T-helper 17 cell (primary cell): ENCODE results near the gene CCND2. TPM values are rescaled to one million over a fixed set of nuclear protein-coding genes. Genes with fewer than 3 reads are reported as not detected.

Experiments
- ATAC-seq: fragments of 150-1000 bp; cut with Tn5 transposase; 2 replicates; pipeline ENCODE4 v1.10.0; 2021; ENCODE audit warnings: mild to moderate bottlenecking, moderate library complexity
- DNase-seq, 3 donors: peaks; one replicate each; pipeline versions ENCODE4 v3.0.0 to v3.0.0-alpha.2; 2020 to 2021
- H3K9me3 ChIP-seq: one replicate; pipeline ENCODE4 v1.7.0; 2013; ENCODE audit warnings: low read length, mild to moderate bottlenecking; ENCODE audit not compliant: control insufficient read depth, poor library complexity, severe bottlenecking
- H3K27ac Mint-ChIP-seq: one replicate; pipeline ENCODE4 v1.8.0; 2022; ENCODE audit warnings: mild to moderate bottlenecking, moderate library complexity, mixed read lengths
- H3K27me3 Mint-ChIP-seq: one replicate; pipeline ENCODE4 v1.8.0; 2022; ENCODE audit warnings: mixed read lengths
- H3K36me3 Mint-ChIP-seq: one replicate; pipeline ENCODE4 v1.8.0; 2022; ENCODE audit warnings: low read depth, mixed read lengths
- H3K4me1 Mint-ChIP-seq: one replicate; pipeline ENCODE4 v1.8.0; 2022; ENCODE audit warnings: mild to moderate bottlenecking, mixed read lengths
- H3K4me3 Mint-ChIP-seq: one replicate; pipeline ENCODE4 v1.8.0; 2022; ENCODE audit warnings: mild to moderate bottlenecking, moderate library complexity, mixed read lengths
- total RNA-seq, 4 donors: library from RNA in 2 of 4; stranded (reverse) in 2 of 4; gene quantifications; one replicate each; pipeline ENCODE4 v1.2.3 and lab custom pipeline; 2022 to 2026

The CCND2 gene
- total RNA-seq, 2 donors from 2014 or later: 197 to 225 TPM

GRCh38 chr12:4322726-4323125 is 49.2 kb downstream of the CCND2 start:
- H3K4me1 Mint-ChIP-seq: peaks cover 31% of the 10 kb centered on the region
- no peaks in the 10 kb centered on the region for H3K27me3 Mint-ChIP-seq
- peak overlapping the region; percentile 96 for H3K27ac Mint-ChIP-seq
- ATAC-seq: no peak
- DNase-seq: no peak
- H3K36me3 Mint-ChIP-seq: no peaks in the 10 kb centered on the region
- H3K4me3 Mint-ChIP-seq: peak overlapping the region; percentile 19
- no peaks in the 10 kb centered on the region for H3K9me3 ChIP-seq

Other genes with a start within 250 kb of the CCND2 start
- gene TIGAR, start 47.5 kb downstream of the CCND2 start, total RNA-seq: 10 to 100 TPM in 1 of 2 donors, 1 to 10 TPM in 1; 7.8 to 10.7 TPM
- not detected for gene FGF23, start 106.0 kb downstream of the CCND2 start, total RNA-seq
- not detected for gene FGF6, start 172.1 kb downstream of the CCND2 start, total RNA-seq